HG03039 (cell line): Measurements from ENCODE around the gene GALNS.
"Not testable (repeated sequence)": the region's sequence is repeated elsewhere in the genome, so short reads cannot be mapped to it uniquely, and the experiment has no call there.

Source experiments
- ATAC-seq: cut with Tn5 transposase; IDR thresholded peaks from one replicate; pipeline ENCODE4 v1.9.1; 2021; ENCODE audit warnings: mild to moderate bottlenecking, moderate library complexity; ENCODE audit not compliant: unreplicated experiment

GALNS gene

DNA sequence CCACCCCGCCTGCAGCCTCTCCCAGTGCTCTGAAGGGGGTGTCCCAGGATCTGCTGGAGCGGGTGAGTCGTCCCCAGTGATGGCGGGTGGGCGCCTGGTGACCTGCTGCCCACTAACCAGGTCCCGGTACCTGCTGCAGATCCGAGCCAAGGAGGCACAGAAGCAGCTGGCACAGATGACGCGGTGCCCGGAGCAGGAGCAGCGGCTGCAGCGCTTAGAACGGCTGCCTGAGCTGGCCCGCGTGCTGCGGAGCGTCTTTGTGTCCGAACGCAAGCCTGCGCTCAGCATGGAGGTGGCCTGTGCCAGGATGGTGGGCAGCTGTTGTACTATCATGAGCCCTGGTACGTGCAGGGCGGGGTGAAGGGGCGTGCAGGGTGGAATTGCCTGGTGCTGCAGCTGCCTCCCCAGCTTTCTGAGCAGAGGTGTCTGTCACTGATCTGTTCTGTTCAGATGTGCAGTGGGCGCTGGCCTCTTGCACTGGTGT is 49.6 kb downstream of the GALNS start:
- ATAC-seq, result no peak

DNA sequence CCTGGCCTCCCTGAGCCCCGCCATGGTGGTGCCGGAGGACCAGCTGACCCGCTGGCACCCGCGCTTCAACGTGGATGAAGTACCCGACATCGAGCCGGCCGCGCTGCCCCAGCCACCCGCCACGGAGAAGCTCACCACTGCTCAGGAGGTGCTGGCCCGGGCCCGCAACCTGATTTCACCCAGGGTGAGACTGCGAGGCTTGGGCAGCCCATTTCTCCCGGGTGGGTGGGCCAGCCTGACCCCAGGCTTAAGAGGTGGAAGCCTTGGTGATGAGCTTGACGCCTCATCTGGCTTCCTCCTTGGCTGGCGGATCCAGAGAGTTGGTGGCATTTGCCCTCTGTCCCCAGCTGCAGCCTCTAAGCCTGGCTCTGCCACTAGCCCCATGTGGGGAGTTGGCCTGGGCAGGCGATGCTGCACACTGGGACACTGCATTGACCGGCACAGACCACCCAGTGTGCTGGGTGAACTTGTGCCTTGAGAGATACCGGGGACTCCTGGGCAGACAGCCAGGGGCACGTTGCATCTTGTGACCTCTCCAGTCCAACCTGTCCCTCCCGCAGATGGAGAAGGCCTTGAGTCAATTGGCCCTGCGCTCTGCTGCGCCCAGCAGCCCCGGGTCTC is 50.1 kb downstream of the GALNS start:
- no peak for ATAC-seq

DNA sequence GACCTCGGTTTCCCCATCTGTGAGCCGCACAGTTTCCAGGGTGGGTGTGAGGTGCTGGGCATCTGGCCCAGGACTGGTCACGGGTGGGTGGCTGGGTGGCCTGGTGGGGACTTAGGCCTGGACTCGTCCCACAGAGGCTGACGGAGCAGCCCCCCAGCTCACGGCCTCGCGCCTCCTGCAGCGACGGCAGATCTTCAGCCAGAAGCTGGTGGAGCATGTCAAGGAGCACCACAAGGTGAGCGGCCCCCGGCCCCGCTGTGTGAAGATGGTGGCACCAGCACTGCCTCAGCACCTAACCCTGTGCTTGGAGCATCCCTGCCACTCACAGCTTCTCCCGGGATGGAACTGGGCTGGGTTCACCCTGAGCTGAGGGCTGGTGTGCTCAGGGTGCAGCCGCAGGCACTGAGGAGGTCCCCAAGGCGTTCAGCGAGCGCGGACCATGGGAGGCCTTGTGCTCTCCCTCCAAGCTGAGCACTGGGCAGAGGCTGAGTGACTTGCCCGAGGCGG is 50.8 kb downstream of the GALNS start:
- ATAC-seq, result no peak

DNA sequence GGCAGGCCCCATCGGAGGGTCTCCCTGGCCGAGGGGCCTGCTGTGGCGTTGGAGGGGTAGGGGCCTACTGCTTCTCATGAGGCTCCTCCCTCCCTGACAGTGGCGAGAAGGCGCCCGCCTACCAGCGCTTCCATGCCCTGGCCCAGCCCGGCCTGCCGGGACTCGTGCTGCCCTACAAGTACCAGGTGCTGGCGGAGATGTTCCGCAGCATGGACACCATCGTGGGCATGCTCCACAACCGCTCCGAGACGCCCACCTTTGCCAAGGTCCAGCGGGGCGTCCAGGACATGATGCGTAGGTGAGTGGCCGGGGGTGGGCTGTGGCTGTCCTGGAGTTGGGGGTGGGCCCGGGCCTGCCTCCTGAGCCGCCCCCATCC is 51.4 kb downstream of the GALNS start:
- no peak for ATAC-seq

DNA sequence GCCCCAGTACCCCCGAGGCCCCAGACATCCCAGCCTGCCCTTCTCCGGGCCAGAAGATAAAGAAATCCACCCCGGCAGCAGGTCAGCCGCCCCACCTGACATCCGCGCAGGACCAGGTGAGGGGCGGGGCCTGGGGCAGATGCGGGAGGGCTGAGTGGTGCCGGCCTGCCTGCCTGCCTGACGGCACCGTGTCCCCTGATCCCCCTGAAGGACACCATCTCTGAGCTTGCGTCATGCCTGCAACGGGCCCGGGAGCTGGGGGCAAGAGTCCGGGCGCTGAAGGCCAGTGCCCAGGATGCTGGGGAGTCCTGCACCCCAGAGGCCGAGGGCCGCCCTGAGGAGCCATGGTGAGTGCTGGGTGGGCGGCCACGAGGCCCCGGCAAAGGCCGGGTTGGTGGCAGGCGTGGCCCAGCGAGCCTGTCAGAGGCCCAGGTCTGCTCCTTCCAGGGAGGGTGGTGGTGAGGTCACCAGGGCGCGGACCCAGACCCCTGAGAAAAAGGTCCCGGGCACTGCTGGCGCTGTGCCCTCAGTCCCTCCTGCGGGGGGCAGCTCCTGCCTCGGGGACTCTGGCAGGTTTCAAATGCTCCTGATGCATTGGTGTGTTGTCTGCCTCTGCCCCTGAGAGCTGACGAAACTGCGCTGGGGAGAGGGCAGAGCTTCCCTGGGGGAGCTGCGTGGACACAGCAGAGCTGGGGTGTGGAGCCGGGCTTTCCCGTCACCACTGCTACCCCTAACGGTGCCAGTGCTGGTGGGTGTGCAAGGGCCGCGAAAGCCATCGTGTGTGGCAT is 52.0 kb downstream of the GALNS start:
- ATAC-seq, result no peak

DNA sequence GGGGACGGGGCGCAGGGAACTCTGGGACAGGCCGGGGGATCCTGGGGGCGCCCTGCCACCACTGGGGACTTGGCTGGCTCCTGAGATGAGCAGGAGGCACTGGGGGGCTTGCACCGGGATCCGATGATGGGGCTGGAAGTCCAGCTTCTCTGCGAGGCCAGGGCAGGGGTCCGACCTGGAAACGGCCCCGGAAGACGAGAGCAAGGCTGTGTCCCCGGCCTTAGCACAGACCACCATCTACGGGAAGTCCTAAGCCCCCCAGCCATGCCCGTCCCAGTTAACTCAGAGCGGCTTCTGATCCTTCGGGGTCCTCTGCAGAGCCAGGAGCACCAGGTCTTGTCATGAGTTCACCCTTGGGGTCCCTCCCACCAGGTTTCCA is 52.6 kb downstream of the GALNS start:
- no peak for ATAC-seq

DNA sequence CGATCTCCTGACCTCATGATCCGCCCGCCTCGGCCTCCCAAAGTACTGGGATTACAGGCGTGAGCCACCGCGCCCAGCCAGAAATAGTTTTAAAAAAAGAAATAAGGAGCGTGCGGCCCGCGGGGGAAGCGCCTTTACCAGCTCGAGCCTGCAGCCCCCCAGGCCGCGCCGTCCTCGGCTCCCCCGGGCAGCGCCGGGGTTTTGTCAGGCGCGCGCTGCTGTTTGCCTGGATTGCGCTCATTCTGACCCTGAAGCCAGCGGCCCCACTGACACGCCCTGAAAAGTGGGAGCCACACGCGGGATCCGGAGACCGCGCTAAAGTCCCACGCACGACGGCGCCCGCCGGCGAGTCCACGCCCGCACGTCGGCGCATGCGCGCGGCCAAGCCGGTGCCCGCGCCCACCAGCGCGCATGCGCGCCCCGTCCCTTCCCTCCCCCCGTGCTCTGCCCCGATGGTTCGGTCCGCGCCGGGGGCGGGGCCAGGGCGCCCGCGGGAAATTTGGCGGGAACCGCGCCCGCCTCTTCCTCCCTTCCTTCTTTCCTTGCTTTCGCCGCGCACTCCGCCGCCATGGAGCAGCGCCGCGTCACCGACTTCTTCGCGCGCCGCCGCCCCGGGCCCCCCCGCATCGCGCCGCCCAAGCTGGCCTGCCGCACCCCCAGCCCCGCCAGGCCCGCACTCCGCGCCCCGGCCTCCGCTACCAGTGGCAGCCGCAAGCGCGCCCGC is 53.3 kb downstream of the GALNS start, which contains the start of gene CDT1:
TSS of gene CDT1 (plus strand) at position 526 of the 724 bp plus-strand sequence. CDS start at position 569, 43 bp downstream.
- ATAC-seq, result peak; percentile 54

DNA sequence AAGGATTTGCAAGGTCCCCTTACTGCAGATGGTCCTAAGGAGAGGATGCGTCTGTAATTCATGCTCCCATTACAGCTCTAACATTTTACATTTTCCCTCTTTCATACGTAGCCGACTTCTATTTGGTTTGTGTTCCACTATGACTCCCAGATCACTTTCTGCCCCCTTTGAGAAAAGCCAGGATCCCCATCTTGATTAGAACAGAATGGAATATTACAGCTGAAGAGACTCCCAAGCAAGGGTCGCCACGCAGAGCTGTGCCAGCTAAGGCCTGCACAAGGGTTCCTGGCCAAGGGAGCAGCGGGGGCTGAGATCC is 56.5 kb downstream of the GALNS start:
- ATAC-seq, result no peak

DNA sequence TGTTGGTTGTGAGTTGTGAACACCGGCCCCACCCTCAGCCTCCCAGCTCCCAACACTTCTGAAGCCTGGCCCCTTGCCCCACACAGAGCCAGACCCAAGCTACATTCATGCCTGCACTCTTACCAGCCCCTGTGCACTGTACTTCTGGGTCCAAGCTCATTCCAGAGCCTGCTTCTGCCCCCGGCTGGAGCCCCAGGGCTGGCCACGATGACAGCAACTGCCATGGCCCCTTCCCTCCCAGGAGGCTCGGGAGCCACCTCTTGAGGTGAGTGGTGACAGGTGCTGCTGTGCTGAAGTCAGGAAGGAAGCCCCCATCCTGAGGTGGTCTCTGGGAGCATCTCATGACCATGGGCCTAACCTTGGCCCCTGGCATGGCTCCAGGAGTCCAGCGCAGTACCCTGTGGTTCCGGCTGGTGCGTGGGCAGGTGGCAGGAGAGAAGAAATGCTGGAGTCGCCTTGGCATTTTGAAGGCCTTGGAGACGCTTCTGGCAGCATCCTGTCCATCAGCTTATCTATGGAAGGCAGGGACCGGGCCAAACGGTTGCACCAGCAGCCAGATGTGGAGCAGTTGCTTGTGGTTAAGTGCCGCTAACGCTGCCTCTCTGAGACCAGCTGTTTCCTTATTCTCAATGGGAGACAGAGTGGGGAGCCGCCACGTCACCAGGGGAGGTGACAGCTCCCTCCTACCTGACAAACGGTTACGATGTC is 57.0 kb downstream of the GALNS start:
- no peak for ATAC-seq

DNA sequence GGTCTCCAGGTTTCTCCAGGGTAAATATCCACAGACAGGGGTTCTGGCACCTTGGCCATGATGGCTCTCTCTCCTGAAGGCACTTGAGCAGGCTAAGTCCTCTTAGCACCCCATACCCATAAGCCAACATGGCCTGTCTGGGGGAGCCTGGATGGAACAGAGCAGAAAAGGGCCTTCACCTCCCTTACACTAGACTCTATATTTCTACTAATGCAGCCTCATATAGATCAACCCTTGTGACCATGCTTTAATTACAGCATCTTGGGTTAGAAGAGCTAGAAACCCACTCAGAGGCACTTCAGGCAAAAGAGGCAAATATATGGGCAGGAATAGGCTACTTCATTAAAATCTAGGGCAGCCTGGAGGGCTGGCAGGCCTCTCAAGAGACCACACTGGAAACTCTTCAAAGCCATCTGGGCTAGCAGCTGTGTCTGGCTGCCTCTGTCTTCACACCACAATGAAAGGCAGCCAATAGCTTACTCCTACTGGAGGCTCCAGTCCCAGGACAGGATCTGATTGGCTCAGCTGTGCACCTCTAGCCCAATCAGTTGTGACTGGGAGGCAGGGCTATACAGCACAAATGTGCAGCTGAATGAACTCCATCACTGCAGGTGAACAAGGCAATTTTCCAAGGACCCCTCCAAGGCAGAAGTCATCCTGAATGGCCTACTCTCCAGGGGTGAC is 57.8 kb downstream of the GALNS start:
- ATAC-seq, result no peak

DNA sequence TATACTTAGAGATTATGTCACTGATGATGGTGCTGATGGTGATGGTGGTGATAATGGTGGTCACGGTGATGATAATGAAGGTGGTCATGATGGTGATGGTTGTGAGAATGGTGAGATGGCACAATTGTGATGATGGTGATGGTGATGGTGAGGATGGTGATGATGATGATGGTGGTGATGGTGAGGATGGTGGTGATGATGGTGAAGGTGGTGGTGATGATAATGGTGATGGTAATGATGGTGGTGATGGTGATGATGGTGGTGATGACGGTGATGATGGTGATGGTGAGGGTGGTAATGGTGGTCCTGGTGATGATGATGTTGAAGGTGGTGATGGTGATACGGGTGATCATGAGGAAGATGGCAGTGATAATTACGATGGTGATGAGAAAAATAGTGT is 58.7 kb downstream of the GALNS start:
- ATAC-seq, result no peak

DNA sequence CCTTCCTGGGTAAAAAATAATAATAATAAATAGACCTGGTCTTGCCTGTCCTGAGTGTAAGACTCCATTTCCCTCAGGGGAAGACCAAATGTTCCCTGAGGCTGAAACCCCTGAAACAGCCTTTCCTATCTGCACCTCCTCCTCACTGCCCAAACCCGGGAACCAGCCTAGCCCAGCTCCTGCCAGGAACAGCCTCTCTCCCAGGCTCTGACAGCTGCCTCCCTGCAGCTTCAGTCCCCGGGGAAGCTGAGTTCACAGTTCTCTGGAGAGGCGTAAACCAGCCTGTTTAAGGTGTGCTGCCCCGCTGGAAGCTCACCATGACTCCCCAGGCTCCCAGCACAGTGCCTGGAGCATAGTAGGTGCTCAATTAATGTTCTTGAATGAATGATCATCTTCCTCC is 60.5 kb downstream of the GALNS start:
- no peak for ATAC-seq

DNA sequence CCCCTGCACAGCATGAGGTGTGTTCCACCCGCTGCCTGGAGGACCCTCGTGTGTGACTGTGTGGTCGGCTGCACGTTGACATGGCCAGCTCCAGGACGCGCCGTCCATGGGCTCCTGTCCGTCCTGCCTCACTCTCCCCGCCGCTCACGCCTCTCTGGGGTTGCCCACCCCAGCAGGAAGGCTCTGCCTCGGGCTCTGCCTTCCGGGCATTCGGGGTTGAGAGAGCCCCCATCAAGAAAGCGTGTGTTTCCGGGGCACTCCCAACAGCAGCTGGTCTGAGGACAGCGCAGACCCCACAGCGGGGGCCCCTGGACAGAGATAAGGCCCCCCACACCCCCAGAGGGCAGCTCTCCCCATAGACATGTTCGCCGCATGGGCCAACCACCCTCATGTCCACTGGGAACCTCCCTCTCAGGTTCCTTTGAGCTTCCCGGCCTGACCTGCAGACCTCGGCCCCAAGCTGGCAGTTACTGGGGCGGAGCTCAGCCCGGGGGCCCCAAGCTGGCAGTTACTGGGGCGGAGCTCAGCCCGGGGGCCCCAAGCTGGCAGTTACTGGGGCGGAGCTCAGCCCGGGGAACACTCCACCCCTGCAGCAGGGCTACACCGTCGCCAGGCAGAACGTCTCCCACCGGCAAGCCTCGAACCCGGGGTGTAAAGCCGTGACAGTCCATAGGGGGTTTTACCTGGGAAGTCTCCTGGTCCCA is 63.3 kb downstream of the GALNS start:
- no peak for ATAC-seq

DNA sequence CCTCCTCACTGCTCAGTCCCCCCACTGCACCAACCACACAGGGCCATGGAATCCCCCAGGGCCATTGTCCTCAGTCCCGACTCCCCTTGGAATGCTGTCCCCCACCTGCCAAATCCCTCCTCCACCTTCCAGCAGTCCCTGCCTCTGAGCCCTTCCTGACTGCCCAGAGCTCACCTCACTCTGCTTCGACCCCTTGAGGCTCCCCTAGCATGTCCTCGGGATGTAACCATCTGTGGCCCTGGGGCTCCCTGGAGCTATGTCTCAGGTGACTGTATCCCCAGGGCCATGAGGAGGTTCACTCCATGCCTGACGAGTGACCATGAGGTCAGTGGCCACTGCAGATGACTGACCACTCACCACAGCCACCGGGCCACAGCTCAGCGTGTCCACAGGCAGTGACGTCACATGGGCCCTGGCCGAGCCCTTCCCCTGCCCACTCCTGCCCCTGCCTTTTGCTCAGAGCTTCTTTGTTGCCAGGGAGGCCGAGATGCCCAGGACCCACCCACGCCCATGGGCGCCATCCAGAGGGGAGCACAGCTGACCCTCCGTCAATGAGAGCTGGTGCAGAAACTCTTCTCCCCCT is 64.0 kb downstream of the GALNS start:
- ATAC-seq, result no peak

DNA sequence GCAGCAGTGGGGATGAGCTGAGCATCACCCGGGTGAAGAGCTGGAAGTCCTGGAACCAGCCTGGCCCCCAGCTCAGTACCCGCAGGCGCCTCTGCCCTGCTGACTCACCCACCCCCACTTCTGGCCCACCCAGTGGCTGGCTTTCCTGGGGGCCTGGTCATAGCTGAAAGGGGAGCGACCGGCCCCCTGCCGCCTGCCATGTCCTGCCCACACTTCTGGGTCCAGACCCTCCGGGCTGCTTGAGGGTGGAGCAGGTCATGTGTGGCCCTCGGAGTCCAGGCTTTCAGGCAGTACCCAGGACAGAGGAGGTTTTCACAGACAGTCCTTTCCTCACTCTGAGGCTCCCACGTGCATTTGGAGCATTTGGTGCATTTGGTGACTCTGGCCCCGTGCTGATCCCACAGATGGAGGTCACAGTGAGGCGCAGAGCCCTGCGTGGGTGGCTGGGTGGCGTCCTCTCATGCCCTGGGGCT is 64.6 kb downstream of the GALNS start:
- no peak for ATAC-seq

DNA sequence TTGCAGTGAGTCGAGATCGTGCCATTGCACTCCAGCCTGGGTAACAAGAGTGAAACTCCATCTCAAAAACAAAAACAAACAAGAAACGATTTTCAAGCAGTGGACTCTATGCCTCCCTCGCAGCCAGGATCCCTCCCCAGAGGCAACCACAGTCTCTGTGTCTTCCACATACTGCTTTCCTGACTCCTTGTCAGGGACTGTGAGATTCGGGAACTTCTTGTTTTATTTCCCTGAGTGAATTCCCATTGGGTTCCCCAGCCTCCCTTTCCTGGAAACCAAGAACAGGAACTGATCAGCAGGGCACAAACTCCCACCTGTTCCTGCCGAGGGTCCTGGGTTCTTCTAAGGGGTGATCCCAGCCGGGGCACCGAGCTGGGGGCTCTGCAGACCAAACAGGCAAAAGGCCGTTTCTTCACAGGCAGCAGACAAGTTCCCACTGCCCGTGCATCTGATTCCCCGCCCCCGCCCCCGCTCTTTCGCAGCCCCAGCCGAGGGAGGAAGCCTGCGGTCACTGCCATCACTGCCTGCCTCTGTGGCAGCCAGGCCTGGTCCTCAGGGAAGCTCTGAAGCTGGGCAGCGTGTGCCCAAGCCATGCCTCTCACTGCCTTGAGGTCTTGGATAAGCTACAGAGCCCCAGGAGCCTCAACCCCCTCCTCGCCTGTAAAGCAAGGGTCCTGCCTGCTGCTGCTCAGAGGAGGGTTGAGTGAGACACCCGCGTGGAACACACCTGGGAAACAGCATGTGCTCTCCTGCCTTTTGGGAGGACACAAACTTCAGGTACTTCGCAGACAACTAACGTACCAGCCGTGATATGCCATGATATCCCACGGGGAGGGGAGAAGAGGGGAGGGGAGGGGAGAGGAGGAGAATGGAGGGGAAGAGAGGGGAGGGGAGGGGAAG is 66.2 kb downstream of the GALNS start:
- ATAC-seq, result no peak

DNA sequence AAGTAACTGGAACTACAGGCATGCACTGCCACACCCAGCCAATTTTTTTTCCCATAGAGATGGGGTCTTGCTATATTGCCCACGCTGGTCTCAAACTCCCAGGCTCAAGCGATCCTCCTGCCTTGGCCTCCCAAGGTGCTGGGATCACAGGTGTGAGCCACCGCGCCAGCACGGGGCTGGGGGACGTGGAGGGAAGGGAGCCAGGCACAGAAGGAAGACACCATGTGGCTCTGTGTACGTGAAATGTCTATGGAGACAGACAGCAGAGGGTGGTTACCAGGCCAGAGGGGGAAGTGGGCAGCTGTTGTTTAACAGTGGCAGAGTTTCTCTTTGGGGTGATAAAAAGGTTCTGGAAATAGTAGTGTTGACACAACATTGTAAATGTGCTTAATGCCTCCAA is 67.2 kb downstream of the GALNS start:
- ATAC-seq, result no peak

DNA sequence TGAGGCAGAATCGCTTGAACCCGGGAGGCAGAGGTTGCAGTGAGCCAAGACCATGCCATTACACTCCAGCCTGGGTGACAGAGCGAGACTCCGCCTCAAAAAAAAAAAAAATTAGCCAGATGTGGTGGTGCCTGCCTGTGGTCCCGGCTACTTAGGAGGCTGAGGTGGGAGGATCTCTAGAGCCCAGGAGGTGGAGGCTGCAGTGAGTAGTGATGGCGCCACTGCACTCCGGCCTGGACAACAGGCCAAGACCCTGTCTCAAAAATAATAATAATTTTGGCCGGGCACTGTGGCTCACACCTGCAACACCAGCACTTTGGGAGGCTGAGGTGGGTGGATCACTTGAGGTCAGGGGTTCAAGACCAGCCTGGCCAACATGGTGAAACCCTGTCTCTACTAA is 68.0 kb downstream of the GALNS start:
- not testable (repeated sequence) for ATAC-seq
